Thyroid gland (tissue), 4 donors: ENCODE measurements around the gene CTPS1.

Source experiments
- CTCF ChIP-seq, 6 experiments: fragments of 200-600 bp in 3 of 6; fragments of 450-650 bp in 3 of 6; sonication (generic) in 3 of 6; IDR thresholded peaks; one replicate each; pipeline ENCODE4 v1.5.1; 2016 to 2019; ENCODE audit warnings: antibody characterized with exemption in 6 of 6, mild to moderate bottlenecking in 2 of 6, inconsistent platforms in 1 of 6, moderate library complexity in 1 of 6
- POLR2A ChIP-seq, 2 donors: fragments of 450-650 bp; IDR thresholded peaks; one replicate each; pipeline ENCODE4 v1.6.1; 2017; ENCODE audit warnings: antibody characterized with exemption in 2 of 2, mild to moderate bottlenecking in 2 of 2, moderate library complexity in 1 of 2

GRCh38 chr1:40979241-40980067, at the start of gene CTPS1:
- TF ChIP-seq CTCF (IDR thresholded peaks at IDR 0.05) = peak in 1 of 6 experiments; percentile 9
- TF ChIP-seq POLR2A (IDR thresholded peaks at IDR 0.05) = peak in 1 of 2 donors; percentile 96
